Parathyroid adenoma (tissue), 2 donors: ENCODE measurements around the gene KIR3DL1.
"Not testable (repeated sequence)": the region's sequence is repeated elsewhere in the genome, so short reads cannot be mapped to it uniquely, and the experiment has no call there.

ENCODE experiments used
- H2AFZ ChIP-seq: fragments of 300-600 bp; sonication (generic); one replicate; pipeline ENCODE4 v1.7.0; 2017; ENCODE audit warnings: antibody characterized with exemption, mild to moderate bottlenecking
- H3K27ac ChIP-seq: fragments of 300-600 bp; sonication (generic); one replicate; pipeline ENCODE4 v1.7.0; 2017
- H3K27me3 ChIP-seq: fragments of 300-600 bp; sonication (generic); one replicate; pipeline ENCODE4 v1.7.0; 2017; ENCODE audit warnings: low read length; ENCODE audit not compliant: control insufficient read depth, insufficient read depth
- H3K36me3 ChIP-seq: fragments of 300-600 bp; sonication (generic); one replicate; pipeline ENCODE4 v1.7.0; 2017; ENCODE audit warnings: low read length; ENCODE audit not compliant: control insufficient read depth, insufficient read depth
- H3K4me1 ChIP-seq: fragments of 300-600 bp; sonication (generic); one replicate; pipeline ENCODE4 v1.7.0; 2017; ENCODE audit warnings: control low read depth
- H3K4me2 ChIP-seq: fragments of 300-600 bp; sonication (generic); one replicate; pipeline ENCODE4 v1.7.0; 2017; ENCODE audit warnings: low read length
- H3K4me3 ChIP-seq: fragments of 300-600 bp; sonication (generic); one replicate; pipeline ENCODE4 v1.7.0; 2017; ENCODE audit warnings: low read depth, low read length
- H3K79me2 ChIP-seq: fragments of 300-600 bp; sonication (generic); one replicate; pipeline ENCODE4 v1.7.0; 2017; ENCODE audit warnings: control low read depth
- H3K9ac ChIP-seq: fragments of 300-600 bp; sonication (generic); one replicate; pipeline ENCODE4 v1.7.0; 2017; ENCODE audit warnings: mild to moderate bottlenecking
- H3K9me3 ChIP-seq: fragments of 300-600 bp; sonication (generic); one replicate; pipeline ENCODE4 v1.7.0; 2017; ENCODE audit warnings: low read length; ENCODE audit not compliant: control insufficient read depth
- donor health status: primary hyperparathyroidism.

KIR3DL1 gene

DNA sequence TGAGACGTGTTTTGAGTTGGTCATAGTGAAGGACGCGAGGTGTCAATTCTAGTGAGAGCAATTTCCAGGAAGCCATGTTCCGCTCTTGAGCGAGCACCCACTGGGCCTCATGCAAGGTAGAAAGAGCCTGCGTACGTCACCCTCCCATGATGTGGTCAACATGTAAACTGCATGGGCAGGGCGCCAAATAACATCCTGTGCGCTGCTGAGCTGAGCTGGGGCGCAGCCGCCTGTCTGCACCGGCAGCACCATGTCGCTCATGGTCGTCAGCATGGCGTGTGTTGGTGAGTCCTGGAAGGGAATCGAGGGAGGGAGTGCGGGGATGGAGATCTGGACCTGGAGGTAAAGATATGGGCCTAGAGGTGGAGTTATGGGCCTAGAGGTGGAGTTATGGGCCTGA is at the start of gene KIR3DL1:
Gene KIR3DL1 (plus strand): TSS at position 218 of the 400 bp plus-strand sequence.
- not testable (repeated sequence) for H3K4me1 ChIP-seq, H3K4me2 ChIP-seq, H3K27me3 ChIP-seq, H3K27ac ChIP-seq, H3K9me3 ChIP-seq, H3K9ac ChIP-seq, H2AFZ ChIP-seq, H3K4me3 ChIP-seq, H3K36me3 ChIP-seq, H3K79me2 ChIP-seq

GRCh38 chr19:54769646-54770045 is 46.6 kb upstream of the KIR3DL1 start, which contains the start of gene KIR2DL1:
KIR2DL1 (plus strand) TSS chr19:54769793; CDS start chr19:54769851, 58 bp downstream.
- H3K27me3 ChIP-seq, H3K27ac ChIP-seq, H3K9me3 ChIP-seq, H3K79me2 ChIP-seq, H3K9ac ChIP-seq, H3K4me1 ChIP-seq, H3K4me2 ChIP-seq, H3K4me3 ChIP-seq, H3K36me3 ChIP-seq, H2AFZ ChIP-seq: not testable (repeated sequence)

DNA sequence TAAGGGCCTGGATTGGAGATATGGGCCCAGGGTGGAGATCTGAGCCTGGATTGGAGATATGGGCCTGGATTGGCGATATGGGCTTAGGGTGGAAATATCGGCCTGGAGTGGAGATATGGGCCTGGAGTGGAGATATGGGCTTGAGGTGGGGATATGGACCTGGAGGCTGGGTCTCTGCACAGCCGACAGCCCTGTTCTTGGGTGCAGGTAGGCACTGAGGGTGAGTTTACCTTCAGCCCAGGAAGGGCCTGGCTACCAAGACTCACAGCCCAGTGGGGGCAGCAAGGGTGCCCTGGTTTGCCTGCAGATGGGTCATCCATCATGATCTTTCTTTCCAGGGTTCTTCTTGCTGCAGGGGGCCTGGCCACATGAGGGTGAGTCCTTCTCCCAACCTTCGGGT is 45.8 kb upstream of the KIR3DL1 start:
- H3K9ac ChIP-seq, H2AFZ ChIP-seq, H3K36me3 ChIP-seq, H3K4me2 ChIP-seq, H3K9me3 ChIP-seq, H3K79me2 ChIP-seq, H3K4me1 ChIP-seq, H3K27me3 ChIP-seq, H3K4me3 ChIP-seq, H3K27ac ChIP-seq: not testable (repeated sequence)

- not testable (repeated sequence) for H3K4me3 ChIP-seq, H3K4me1 ChIP-seq, H3K36me3 ChIP-seq, H3K9me3 ChIP-seq, H3K27ac ChIP-seq, H3K79me2 ChIP-seq, H2AFZ ChIP-seq, H3K4me2 ChIP-seq, H3K27me3 ChIP-seq, H3K9ac ChIP-seq
These were observed 45.0 kb upstream of the KIR3DL1 start for GRCh38 chr19:54771018-54771960.

GRCh38 chr19:54772666-54773065 is 43.6 kb upstream of the KIR3DL1 start:
- not testable (repeated sequence) for H3K9ac ChIP-seq, H3K9me3 ChIP-seq, H3K4me2 ChIP-seq, H3K4me3 ChIP-seq, H3K27ac ChIP-seq, H3K79me2 ChIP-seq, H3K27me3 ChIP-seq, H3K4me1 ChIP-seq, H2AFZ ChIP-seq, H3K36me3 ChIP-seq

DNA sequence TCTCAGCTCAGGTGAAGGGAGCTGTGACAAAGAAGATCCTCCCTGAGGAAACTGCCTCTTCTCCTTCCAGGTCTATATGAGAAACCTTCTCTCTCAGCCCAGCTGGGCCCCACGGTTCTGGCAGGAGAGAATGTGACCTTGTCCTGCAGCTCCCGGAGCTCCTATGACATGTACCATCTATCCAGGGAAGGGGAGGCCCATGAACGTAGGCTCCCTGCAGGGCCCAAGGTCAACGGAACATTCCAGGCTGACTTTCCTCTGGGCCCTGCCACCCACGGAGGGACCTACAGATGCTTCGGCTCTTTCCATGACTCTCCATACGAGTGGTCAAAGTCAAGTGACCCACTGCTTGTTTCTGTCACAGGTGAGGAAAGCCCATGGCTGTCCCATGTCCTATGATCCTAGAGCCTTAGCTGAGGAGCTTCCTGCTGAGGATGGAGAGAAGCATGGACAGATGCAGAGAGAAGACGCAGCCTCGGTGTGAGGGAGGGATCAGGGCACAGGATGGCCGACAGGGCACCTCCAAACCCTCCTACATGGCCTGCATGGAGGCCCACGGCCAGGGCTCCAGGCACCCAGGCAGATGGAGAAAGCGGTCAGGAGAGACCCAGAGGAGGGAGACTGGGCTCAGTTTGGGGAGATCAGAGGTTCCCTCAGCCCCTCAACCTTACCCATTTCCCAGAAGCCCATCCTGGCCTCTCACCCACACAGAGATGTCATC is 41.0 kb upstream of the KIR3DL1 start:
- not testable (repeated sequence) for H3K36me3 ChIP-seq, H3K27me3 ChIP-seq, H3K9ac ChIP-seq, H2AFZ ChIP-seq, H3K4me1 ChIP-seq, H3K9me3 ChIP-seq, H3K4me3 ChIP-seq, H3K27ac ChIP-seq, H3K4me2 ChIP-seq, H3K79me2 ChIP-seq

GRCh38 chr19:54775830-54776229 is 40.4 kb upstream of the KIR3DL1 start:
- not testable (repeated sequence) for H2AFZ ChIP-seq, H3K27ac ChIP-seq, H3K4me1 ChIP-seq, H3K27me3 ChIP-seq, H3K9ac ChIP-seq, H3K36me3 ChIP-seq, H3K4me2 ChIP-seq, H3K79me2 ChIP-seq, H3K9me3 ChIP-seq, H3K4me3 ChIP-seq

DNA sequence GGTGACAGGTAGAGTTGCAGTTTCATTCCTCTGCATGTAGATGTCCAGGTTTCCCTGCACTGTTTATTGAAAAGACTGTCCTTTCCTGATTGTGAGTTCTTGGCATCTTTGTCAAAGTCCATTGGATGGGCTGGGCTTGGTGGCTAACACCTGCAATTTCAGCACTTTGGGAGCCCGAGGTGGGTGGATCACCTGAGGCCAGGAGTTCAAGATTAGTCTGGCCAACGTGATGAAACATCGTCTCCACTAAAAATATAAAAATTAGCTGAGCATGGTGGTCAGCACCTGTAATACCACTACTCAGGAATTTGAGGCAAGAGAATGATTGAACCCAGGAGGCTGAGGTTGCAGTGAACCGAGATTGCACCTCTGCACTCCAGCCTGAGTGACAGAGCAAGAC is 38.4 kb upstream of the KIR3DL1 start:
- H3K36me3 ChIP-seq, H3K27ac ChIP-seq, H2AFZ ChIP-seq, H3K27me3 ChIP-seq, H3K4me3 ChIP-seq, H3K4me2 ChIP-seq, H3K9ac ChIP-seq, H3K9me3 ChIP-seq, H3K4me1 ChIP-seq, H3K79me2 ChIP-seq: not testable (repeated sequence)

- H3K79me2 ChIP-seq, H2AFZ ChIP-seq, H3K9ac ChIP-seq, H3K9me3 ChIP-seq, H3K4me3 ChIP-seq, H3K27me3 ChIP-seq, H3K4me1 ChIP-seq, H3K36me3 ChIP-seq, H3K27ac ChIP-seq, H3K4me2 ChIP-seq: not testable (repeated sequence)
These were observed 37.4 kb upstream of the KIR3DL1 start for GRCh38 chr19:54778896-54779295.

GRCh38 chr19:54782916-54783315 is 33.4 kb upstream of the KIR3DL1 start:
- not testable (repeated sequence) for H3K36me3 ChIP-seq, H2AFZ ChIP-seq, H3K79me2 ChIP-seq, H3K4me2 ChIP-seq, H3K4me1 ChIP-seq, H3K27me3 ChIP-seq, H3K27ac ChIP-seq, H3K4me3 ChIP-seq, H3K9me3 ChIP-seq, H3K9ac ChIP-seq
